ENCODE results near the gene SLC25A17. TPM values are rescaled to one million over a fixed set of nuclear protein-coding genes. Genes with fewer than 3 reads are reported as not detected.
"Not testable (repeated sequence)": the region's sequence is repeated elsewhere in the genome, so short reads cannot be mapped to it uniquely, and the experiment has no call there.

The SLC25A17 gene
- total RNA-seq, 2 experiments from 2014 or later = 36.9 to 38.6 TPM

DNA sequence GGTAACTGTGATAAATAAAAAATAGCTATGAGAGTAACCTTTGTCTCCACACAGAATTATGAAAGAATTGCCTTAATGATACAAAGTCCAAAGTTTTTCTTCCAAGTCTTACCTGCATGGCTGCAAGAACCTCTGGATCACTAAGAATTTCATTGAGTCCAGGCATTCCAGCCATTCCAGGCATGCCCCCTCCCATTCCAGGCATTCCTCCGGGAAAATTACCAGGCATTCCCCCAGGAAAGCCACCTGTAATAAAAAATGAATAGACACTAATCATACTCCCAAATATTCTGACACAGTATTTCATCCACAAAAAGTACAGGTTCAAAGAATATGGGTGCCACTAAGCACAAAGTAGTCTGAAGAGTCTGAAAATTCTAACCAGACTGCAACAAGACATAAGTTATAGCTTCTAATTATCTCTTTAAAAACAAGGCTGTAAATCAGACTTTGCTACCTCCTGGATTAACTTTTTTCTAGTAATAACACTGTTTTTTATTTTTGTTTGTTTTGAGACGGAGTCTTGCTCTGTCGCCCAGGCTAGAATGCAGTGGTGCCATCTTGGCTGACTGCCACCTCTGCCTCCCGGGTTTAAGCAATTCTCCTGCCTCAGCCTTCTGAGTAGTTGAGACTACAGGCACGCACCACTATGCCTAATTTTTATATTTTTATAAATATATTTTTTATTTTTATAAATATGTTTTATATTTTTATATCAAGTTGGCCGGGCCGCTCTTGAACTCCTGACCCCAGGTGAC is 8.0 kb upstream of the SLC25A17 start:
- POLR2A ChIA-PET = no interaction called here
- CTCF ChIA-PET = no interaction called here

DNA sequence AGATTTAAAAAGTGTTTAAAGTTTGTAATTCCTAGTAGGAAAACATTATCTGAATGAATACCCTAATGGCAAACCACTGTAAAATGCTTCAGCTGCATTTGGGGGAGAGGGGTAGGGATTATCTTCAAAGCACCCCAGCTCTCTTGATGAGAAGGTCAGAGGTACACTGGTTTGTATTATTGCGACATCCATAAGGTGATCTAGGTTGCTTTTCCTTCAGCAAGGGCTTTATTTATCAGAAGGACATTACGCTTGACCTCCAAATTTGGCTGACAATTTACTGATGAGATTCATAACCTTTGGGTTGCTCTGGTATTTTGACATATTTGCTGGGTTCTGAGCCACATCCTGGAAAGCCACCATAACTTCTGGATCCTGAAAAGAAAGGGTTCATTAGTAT is 7.1 kb upstream of the SLC25A17 start:
- CTCF ChIA-PET = not testable (repeated sequence)

DNA sequence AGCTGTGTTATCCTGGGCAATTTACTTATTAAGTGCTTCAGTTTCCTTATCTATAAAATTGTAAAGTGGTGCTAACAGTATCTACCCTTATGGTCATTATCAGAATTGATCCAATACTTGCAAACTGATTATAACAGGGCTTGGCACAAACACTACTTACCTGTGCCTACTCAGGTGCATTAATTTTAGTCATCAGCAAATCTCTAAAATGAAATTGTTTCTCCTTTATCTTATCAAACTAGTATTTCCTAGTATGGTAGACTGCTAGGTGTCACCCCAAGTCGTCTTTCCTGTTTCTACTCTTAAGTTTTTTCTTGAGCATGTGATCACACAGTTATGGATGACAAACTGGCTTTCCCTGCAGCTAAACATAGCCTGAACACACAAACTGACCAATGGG is 4.3 kb upstream of the SLC25A17 start:
- ChIA-PET POLR2A (interaction anchor here (0.6 kb wide), 1 partner anchor 129 kb away, joined by 5 read pairs; no protein-coding TSS in a partner anchor), CTCF (no interaction called here)

More for the DNA sequence above, 7.1 kb upstream of the SLC25A17 start:
- POLR2A ChIA-PET = not testable (repeated sequence)

DNA sequence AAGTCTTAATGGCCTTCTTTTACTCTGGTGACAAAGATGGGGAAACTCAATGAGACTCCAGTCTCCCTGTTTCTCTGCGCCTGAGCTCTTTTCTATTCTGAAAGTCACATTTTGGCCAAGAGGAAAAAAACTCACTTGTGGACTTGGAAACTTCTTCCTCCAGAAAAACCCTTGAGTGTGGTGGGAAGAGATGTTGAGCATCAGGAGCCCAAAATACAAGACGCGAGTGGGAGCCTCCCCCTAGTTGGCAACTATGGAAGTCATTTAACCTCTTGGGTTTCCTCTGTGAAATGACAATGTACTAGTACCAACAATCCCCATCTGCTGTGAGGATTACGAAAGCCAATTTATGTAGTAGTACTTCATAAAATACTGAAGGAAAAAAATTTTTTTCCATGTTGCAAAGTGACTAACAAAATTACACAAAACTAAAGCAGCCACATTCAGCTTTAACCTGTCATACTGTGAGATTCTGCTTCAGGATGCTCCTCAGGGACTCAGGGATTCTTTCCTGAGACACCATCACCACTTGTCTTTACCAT is 524 bp upstream of the SLC25A17 start:
- POLR2A ChIA-PET = interaction anchor here (1.0 kb wide), 2 partner anchors 79 to 629 kb away, joined by 3 read pairs; no protein-coding TSS in a partner anchor
- CTCF ChIA-PET = interaction anchor here (1.4 kb wide), 1 partner anchor 137 kb away, joined by 3 read pairs; no protein-coding TSS in a partner anchor

DNA sequence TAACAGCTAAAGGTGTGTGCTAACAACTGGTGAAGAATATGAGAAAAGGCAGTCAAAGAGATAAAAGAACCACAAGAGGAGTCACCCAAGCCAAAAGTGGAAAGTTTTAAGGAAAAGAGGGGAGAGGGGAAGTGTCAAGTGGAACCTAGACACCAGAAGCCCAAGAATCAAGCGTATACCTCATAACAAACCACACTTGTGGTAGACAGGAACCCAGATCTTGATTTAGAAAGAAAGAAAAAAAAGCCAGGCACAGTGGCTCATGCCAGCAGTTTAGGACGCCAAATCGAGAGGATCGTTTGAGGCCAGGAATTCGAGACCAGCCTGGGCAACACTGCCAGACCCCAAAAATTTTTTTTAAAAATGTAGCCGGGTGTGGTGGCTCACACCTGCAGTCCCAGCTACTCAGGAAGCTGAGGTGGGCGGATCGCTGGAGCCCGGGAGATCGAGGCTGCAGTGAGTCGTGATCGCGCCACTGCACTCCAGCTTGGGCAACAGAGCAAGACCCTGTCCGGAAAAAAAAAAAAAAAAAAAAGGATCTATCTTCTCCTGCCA is 877 bp downstream of the SLC25A17 start:
- ChIA-PET CTCF (interaction anchor here (0.7 to 1.6 kb wide), 3 partner anchors 13 to 134 kb away, joined by 3 to 6 read pairs (median 4); no protein-coding TSS in a partner anchor), POLR2A (interaction anchor here (0.6 to 1.3 kb wide), 2 partner anchors 17 to 135 kb away, joined by 3 to 8 read pairs; no protein-coding TSS in a partner anchor)

DNA sequence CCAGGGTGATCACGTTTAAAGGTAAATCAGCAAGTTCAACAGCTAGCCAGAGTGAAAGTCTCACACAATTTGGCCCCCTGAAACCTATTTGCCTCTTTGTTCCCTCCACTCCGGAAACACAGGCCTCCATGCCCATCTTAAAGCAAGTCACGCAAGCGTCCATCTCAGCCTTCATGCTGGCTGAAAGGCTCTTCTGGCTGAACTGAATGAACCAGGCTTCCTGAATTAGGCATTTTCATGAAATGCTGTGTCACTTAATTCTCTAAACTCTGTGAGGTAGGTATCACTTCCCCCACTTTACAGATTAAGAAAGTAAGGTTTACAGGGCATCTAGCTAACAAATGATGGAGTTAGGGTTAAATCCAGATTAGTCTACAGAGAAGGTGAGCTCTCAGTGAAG is 1.4 kb downstream of the SLC25A17 start:
- ChIA-PET CTCF (interaction anchor here (1.4 to 1.6 kb wide), 2 partner anchors 81 to 134 kb away, joined by 4 to 6 read pairs; no protein-coding TSS in a partner anchor), POLR2A (interaction anchor here (1.3 kb wide), 1 partner anchor 135 kb away, joined by 8 read pairs; no protein-coding TSS in a partner anchor)

DNA sequence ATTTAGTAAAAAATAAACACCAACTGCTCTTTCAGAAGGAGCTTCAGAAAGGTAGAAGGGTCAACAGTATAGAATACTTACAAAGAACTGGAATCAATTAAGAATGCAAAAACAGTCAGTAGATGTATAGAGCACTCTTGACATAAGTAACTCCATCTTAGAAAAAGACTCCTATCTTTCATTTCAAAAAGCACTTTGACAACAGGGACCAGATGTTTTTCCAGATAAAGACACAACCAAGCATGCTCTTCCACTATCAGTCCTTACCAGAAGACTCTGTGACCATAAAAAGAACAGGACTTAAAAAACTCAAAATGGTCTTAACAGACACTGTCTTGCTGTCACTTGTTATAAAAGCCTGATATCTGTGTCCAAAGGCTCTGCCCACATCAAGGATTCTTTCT is 5.2 kb downstream of the SLC25A17 start:
- POLR2A ChIA-PET = interaction anchor here (0.6 kb wide), 1 partner anchor 103 kb away, joined by 3 read pairs; no protein-coding TSS in a partner anchor

DNA sequence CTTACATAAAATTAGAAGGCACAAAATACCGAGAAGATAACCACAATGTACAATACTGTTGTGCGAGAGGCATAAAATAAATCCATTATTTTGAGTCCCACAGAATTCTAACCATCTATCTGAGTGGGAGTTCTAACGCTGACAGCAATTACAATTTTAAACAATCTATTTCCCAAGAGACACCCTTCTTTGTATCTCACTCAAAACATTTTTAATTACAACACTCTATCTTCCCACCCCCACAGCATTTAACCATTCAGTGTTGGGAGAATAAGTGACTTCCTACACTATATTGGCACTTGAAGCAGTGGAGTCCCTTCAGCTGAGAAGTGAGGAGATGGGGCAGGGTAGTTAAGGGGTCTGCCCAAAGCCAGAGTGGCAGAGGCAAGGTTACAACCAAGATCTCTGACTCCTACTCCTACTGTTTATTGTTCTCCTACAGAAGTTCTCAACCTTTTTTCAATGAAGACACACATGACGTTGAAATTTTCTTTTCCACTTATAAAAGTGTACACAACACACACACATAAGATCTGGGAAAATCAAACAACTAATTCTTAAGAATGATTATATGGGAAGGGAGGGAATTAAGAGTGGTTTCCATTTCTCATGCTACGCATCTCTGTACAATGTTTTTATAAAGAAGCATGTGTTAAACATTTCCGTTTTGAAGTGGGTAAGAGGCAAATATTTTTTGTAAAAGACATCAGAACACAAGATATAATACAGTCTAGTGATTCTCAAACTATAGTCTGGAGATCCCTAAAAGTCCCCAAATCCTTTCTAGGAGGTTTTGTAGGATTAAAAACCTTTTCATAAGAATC is 10.9 kb downstream of the SLC25A17 start:
- POLR2A ChIA-PET = no interaction called here
- CTCF ChIA-PET = no interaction called here

More for the DNA sequence above, 5.2 kb downstream of the SLC25A17 start:
- CTCF ChIA-PET = no interaction called here

DNA sequence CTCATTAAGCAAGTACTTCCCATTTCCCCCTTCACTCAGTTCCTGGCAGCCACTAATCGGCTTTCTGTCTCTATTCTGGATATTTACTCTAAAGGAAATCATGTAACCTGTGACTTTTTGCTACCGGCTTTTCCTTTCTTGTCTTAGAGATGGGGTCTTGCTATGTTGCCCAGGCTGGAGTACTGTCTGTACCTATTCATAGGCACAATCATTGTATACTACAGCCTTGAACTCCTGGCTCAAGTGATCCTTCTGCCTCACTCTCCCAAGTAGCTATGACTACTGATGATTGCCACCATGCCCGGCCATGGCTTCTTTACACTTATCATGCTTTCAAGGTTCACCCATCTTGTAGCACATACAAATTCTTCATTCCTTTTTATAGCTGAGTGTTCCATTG is 12.4 kb downstream of the SLC25A17 start:
- ChIA-PET POLR2A (no interaction called here), CTCF (no interaction called here)

DNA sequence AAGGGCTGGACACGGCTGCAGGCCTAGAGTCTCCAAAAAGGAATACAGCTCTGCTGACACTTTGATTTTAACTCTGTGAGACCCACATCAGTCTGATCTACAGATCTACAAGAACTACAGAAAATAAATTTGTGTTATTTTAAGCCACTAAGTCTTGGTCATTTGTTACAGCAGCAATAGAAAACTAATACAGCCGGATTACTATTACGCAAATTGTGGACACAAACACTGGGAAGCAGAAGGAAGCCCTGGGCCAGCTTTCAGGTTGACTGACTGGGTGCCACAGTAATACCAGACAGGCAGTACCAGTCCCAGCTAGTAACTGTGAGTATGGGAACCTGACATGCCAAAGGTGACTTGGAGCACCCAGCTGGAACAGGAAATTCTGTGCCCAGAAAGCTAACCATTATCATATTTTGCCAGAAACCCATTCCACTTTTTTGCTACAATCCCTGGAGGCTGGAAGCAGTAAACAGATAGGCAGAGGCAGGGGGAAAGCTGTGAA is 13.4 kb downstream of the SLC25A17 start:
- ChIA-PET CTCF (interaction anchor here (0.6 kb wide), 2 partner anchors 13 to 50 kb away, joined by 3 to 4 read pairs; no protein-coding TSS in a partner anchor), POLR2A (no interaction called here)

DNA sequence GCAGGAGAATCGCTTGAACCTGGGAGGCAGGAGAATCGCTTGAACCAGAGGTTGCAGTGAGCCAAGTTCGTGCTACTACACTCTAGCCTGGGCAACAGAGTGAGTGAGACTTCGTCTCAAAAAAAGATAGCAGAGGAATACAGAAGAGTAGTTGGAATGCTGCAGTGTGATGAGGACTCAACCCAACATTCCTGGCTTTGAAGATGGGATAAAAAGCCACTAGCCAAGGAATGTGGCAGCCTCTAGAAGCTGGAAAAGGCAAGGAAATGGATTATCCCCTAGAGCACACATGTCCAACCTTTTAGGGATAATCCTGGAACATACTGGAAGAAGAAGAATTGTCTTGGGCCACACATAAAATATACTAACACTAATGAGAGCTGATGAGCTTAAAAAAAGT is 13.9 kb downstream of the SLC25A17 start:
- CTCF ChIA-PET = interaction anchor here (0.6 kb wide), 2 partner anchors 13 to 50 kb away, joined by 3 to 4 read pairs; no protein-coding TSS in a partner anchor
- POLR2A ChIA-PET = no interaction called here

DNA sequence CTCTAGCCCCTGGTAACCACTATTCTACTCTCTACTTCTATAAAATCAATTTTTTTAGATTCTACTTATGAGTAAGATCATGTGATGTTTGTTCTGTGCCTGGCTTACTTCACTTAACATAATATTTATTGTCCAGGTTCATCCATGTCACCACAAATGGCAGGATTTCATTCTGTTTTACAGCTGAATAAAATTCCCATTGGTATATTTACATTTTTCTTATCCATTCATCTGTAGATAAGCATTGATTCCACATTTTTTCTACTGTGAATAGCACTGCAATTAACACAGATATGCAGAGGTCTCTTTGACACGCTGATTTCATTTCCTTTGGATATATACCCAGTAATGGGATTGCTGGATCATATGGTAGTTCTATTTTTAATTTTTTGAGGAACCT is 15.8 kb downstream of the SLC25A17 start:
- ChIA-PET POLR2A (no interaction called here), CTCF (no interaction called here)

DNA sequence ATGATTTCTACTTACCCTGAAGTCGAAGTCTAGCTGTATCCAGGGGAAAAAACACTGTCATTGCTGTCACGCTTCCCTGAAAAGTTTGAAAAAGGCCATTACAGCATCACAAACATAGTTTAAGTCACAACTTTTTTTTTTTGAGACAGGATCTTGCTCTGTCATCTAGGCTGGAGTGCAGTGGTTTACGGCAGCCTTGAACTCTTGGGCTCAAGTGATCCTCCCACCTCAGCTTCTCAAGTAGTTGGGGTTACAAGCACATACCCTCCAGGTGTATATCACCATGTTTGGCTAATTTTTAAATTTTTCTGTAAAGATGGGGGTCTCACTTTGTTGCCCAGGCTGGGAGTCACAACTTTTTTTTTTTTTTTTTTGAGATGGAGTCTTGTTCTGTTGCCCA is 20.1 kb downstream of the SLC25A17 start:
- CTCF ChIA-PET = interaction anchor here (0.7 kb wide), 1 partner anchor 39 kb away, joined by 5 read pairs; no protein-coding TSS in a partner anchor
- POLR2A ChIA-PET = no interaction called here

DNA sequence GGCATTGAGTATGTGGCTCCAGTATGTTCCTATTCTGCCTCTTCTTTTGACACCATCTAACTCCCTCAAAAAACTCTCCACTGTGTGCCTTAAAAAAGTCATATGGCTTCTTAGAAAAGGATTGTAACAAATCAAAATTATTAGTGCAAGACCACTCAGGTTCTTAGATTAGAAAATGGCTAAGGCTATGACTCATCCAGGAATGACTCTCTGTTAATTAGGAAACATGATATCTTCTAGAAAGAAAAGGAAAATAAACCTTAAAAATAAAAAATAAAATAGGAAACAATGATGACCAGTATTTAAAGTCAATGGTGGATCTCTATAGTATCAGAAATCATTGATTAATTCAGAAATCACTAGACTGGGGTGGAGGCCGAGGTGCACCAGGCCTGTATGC is 21.7 kb downstream of the SLC25A17 start:
- ChIA-PET CTCF (no interaction called here), POLR2A (no interaction called here)

DNA sequence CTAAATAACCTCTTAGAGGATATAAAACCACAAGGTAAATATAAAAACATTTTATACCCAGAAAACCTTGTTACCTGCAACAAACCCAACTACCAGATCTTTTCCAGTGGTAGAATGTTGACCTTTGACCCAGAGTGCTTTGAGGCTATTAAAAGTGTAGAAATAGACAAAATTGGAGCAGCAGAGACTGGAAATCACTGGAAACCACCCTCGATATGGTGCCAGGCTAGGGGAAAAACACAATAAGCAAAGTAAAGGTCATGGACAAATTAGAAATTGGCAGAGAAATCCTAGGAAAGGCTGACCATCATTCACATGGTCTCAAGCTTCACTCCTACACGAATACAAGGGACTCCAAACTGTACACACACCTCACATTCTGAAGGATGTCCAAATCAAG is 26.7 kb downstream of the SLC25A17 start:
- CTCF ChIA-PET = no interaction called here
- POLR2A ChIA-PET = no interaction called here

DNA sequence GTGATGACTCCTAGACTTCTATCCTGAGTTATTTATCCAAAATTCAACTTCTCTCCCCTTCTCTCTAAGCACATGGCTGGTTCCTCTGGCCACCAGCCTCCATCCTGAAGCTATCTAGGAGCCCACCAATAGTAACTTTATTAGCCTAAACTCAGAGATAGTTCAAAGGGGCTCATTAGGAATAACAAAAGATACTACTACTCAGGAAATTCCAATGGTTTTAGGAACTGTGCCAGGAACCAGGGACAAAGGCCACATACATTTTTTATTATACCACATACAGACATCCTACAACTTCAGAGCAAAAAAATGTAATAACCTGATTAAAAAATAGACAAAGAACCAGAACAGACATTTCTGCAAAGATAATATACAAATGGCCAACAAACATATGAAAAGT is 27.9 kb downstream of the SLC25A17 start:
- ChIA-PET POLR2A (no interaction called here), CTCF (no interaction called here)

DNA sequence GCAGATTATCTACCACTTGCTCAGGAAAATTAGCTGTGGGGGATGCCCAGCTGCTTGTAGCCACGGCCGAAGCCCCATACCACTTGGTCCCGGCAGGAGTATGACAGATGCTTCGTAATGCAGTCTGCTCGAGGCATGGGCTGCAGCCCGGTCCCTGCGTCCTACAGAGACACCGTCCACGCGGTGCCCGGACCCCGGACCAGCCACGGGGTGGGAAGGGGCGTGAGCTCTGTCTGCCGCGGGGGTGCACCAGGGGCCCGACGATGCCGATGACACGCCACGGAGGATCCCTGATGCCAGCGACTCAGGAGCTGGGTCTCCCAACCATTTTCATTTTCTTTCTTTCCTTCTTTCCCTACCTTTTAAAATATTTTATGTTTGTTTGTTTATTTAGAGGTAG is 30.0 kb downstream of the SLC25A17 start:
- POLR2A ChIA-PET = no interaction called here
- CTCF ChIA-PET = interaction anchor here (0.5 kb wide), 1 partner anchor 9 kb away, joined by 4 read pairs; no protein-coding TSS in a partner anchor

DNA sequence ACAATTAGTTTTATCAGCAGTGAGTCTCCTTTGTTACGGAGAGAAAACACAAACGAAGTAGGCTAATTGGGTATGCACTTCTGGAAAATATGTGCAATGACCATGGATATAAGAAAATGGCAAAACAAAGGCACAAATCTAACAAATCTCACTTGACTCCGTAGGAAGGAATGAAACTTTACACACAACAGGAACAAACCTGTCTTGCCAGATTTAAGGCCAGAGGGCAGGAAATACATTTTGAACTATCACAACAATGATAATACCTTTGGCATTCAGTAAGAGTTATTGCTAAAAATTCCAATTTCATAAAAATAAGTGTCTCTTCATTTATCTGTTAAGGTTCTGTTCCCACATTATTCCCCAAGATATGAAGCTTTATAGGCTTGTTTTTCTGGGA is 36.6 kb downstream of the SLC25A17 start:
- ChIA-PET CTCF (no interaction called here), POLR2A (no interaction called here)

DNA sequence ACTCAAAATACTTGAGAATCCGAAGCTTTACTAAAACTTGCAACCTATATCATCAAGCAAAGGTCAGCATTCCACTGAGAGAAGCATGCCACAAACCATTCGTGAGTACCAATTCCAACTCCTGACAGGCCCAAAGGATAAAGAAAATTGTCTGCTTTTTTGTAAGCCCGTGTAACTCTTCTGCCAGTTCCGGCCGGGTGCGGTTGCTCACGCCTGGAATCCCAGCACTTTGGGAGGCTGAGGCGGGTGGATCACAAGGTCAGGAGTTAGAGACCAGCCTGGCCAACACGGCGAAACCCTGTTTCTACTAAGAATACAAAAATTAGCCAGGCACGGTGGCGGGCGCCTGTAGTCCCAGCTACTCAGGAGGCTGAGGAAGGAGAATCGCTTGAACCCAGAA is 37.4 kb downstream of the SLC25A17 start:
- CTCF ChIA-PET, POLR2A ChIA-PET: not testable (repeated sequence)

DNA sequence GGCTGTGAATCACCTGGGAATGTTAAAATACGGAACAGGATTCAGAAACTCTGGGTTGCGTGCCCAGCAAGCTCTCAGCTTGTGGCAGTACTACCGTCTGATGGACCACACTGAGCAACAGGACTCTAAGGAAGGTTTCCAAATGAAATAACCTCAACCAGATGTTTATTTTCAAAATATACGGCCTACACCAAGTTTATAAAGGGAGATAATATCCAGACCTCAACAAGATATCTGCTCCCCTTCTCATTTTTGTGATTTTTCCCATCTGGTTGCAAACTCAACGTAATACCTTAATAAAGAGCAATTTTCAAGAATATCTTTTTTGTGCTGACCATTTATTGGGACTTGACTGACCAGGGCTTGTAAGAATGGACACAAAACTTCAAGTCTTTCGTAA is 49.4 kb downstream of the SLC25A17 start:
- POLR2A ChIA-PET = no interaction called here
- CTCF ChIA-PET = interaction anchor here (2.2 kb wide), 1 partner anchor 9 kb away, joined by 9 read pairs; no protein-coding TSS in a partner anchor
